Measurements from ENCODE around the gene TNFRSF9. TPM values are rescaled to one million over a fixed set of nuclear protein-coding genes. Genes with fewer than 3 reads are reported as not detected.
"Not testable (repeated sequence)": the region's sequence is repeated elsewhere in the genome, so short reads cannot be mapped to it uniquely, and the experiment has no call there.

The TNFRSF9 gene
- total and polyA plus RNA-seq, 8 donors: 0.11 to 4.3 (median 0.22) TPM

DNA sequence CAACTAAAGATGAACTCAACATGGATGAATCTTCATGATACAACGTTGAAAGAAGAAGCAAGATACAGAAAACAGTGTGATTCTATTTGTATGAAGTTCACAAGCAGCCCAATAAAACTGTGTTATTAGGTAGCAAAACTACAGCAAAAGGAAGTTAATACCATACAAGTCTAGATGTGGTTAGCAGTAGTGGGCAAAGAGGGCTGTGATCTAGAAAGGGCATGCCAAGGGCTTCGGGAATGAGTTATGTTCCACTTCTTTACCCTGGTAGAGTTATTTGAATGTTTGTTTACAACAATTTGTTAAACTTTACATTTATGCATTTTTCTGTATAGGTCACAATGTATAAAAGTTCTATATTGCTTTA is 9.2 kb downstream of the TNFRSF9 start:
- DNase-seq: no peak
- Histone ChIP-seq H3K4me3 (no peak overlapping the region), H3K36me3 (no peaks in the 10 kb centered on the region), H3K4me1 (no peaks in the 10 kb centered on the region), H3K9me3 (no peaks in the 10 kb centered on the region), H3K27ac (no peak overlapping the region), H3K27me3 (peaks cover 15 to 28% of the 10 kb centered on the region in 2 donors)
- no peak for ATAC-seq
- intact Hi-C loops (cut with DNase I): no loop called here
- TF ChIP-seq CTCF (IDR thresholded peaks at IDR 0.05): no peak

DNA sequence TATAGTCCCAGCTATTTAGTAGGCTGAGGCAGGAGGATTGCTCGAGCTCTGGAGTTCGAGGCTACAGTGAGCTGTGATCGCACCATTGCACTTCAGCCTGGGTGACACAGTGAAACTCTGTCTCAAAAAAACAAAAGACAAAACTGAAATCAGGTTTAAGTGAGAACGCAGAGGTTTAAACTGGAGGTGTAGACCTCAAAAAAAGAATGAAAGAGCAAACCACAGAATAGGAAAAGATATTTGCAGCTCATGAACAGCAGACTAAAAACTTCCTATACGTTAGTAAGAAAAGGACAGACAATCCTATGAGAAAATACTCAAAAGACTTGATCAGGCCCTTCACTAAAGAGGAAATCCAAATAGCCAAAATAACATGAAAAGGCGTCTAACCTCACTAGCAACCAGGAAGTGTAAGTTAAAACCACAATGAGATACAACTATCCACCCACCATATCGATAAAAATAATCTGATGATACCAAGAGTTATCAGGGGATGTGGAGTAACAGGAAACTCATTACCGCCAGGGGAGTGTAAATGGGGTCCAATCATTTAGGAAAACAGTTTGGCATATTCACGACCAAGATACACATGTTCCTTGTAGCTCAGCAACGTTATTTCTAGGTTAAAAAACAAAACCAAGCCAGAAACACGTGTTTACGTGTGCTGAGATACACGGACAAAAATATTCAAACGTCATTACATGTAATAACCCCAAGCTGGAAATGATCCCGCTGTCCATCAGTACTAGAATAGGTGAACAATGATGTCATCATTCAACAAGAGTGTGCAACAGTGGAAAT is 9.8 kb downstream of the TNFRSF9 start:
- no peak overlapping the region for H3K27ac ChIP-seq
- ATAC-seq (no peak), DNase-seq (no peak)
- no peaks in the 10 kb centered on the region for H3K9me3 ChIP-seq
- intact Hi-C loops (cut with DNase I): no loop called here
- H3K36me3 ChIP-seq: no peaks in the 10 kb centered on the region
- no peak for TF ChIP-seq CTCF (IDR thresholded peaks at IDR 0.05)
- peaks cover 17 to 31% of the 10 kb centered on the region in 2 donors for H3K27me3 ChIP-seq
- no peak overlapping the region for H3K4me3 ChIP-seq
- no peaks in the 10 kb centered on the region for H3K4me1 ChIP-seq

DNA sequence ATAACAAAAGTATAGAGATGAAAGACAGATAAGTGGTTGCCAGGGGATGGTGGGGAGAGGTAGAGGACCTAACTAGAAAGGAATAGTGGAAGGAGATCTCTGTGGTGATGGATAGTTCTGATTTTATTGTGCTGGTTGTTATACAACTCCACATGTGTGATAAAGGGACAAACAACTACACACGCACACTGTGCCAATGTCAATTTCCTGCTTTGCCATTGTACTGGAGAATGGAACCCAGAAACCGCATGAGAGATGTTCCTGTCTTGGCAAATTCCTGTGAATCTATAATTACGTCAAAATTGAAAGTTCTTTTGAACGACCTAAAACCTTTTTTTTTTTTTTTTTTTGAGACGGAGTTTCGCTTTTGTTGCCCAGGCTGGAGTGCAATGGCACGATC is 11.0 kb downstream of the TNFRSF9 start:
- Histone ChIP-seq H3K36me3 (no peaks in the 10 kb centered on the region), H3K4me1 (no peaks in the 10 kb centered on the region), H3K27ac (no peak overlapping the region), H3K4me3 (no peak overlapping the region), H3K9me3 (no peaks in the 10 kb centered on the region), H3K27me3 (peaks cover 17 to 33% of the 10 kb centered on the region in 2 donors)
- no peak for DNase-seq
- TF ChIP-seq CTCF (IDR thresholded peaks at IDR 0.05): no peak
- no peak for ATAC-seq
- intact Hi-C loops (cut with DNase I): no loop called here

DNA sequence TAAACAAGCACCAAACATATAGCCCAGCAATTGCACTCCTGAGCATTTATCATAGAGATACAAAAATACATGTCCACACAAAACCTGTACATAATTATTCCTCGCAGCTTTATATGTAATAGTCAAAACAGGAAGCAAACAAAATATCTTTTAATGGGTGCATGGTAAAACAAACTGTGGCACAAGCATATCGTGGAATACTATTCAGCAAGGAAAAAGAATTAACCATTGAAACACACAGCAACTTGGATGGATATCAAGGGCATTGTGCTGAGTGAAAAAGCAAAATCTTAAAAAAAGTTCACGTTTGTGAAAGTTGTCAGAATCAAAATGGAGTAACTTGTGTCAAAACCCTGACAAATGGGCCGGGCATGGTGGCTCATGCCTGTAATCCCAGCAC is 12.4 kb downstream of the TNFRSF9 start:
- Histone ChIP-seq H3K4me1 (no peaks in the 10 kb centered on the region), H3K36me3 (no peaks in the 10 kb centered on the region), H3K27me3 (peaks cover 17 to 29% of the 10 kb centered on the region in 2 donors), H3K27ac (no peak overlapping the region), H3K9me3 (no peaks in the 10 kb centered on the region), H3K4me3 (no peak overlapping the region)
- DNase-seq (no peak), ATAC-seq (no peak)
- intact Hi-C loops (cut with DNase I): no loop called here
- no peak for TF ChIP-seq CTCF (IDR thresholded peaks at IDR 0.05)

DNA sequence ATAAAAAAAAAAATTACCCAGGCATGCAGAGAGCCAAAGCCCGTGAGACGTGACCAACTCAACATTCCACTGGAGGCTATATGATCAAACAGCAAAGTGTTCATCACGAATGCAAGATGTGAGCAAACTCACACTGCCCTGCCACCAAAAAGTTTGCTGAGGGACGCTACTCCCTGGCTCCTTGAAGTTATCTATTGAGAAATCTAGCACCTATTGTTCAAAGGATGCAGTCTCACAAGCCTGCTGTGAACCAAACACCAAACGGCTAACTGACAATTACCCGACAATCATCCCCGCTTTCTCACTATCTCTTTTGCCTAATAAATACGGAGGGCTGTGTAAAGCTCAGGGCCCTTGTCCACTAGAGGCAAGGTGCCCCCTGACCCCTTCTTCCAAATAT is 13.6 kb downstream of the TNFRSF9 start:
- ATAC-seq; intact Hi-C loops (cut with DNase I): not testable (repeated sequence)

GRCh38 chr1:7922301-7922700 is 18.3 kb downstream of the TNFRSF9 start:
- no peak overlapping the region for H3K4me3 ChIP-seq
- peaks cover 9 to 14% of the 10 kb centered on the region in 2 donors for H3K27me3 ChIP-seq
- H3K36me3 ChIP-seq: no peaks in the 10 kb centered on the region
- no peak for ATAC-seq
- intact Hi-C loops (cut with DNase I): no loop called here
- no peak for DNase-seq
- no peak for TF ChIP-seq CTCF (IDR thresholded peaks at IDR 0.05)
- H3K9me3 ChIP-seq: no peaks in the 10 kb centered on the region
- H3K4me1 ChIP-seq: no peaks in the 10 kb centered on the region
- no peak overlapping the region for H3K27ac ChIP-seq

More for the DNA sequence above, 13.6 kb downstream of the TNFRSF9 start:
- not testable (repeated sequence) for H3K4me3 ChIP-seq, H3K4me1 ChIP-seq, H3K36me3 ChIP-seq, H3K9me3 ChIP-seq, DNase-seq, H3K27ac ChIP-seq
- peaks cover 17 to 29% of the 10 kb centered on the region in 2 donors for H3K27me3 ChIP-seq
